ENCODE measurements around the gene KRTAP4-1.
"Not testable (repeated sequence)": the region's sequence is repeated elsewhere in the genome, so short reads cannot be mapped to it uniquely, and the experiment has no call there.

The KRTAP4-1 gene

DNA sequence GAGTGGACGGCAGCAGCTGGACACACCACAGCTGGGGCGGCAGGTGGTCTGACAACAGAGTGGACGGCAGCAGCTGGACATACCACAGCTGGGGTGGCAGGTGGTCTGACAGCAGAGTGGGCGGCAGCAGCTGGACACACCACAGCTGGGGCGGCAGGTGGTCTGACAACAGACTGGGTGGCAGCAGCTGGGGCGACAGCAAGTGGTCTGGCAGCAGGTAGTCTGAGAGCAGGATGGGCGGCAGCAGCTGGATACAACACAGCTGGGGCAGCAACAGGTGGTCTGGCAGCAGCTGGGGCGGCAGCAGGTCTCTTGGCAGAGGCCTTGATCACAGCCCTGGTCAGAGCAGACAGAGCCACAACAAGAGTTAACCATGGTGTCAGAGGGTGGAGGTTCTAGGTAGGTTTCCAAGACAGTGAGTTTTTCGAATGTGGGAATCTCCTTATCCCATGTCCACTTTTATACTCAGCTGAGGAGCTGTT lies at the start of gene KRTAP4-1:
Gene KRTAP4-1 (minus strand): TSS at position 432 of the 482 bp plus-strand sequence. CDS start 57 bp downstream, at position 375.
- no peak for DNase-seq

DNA sequence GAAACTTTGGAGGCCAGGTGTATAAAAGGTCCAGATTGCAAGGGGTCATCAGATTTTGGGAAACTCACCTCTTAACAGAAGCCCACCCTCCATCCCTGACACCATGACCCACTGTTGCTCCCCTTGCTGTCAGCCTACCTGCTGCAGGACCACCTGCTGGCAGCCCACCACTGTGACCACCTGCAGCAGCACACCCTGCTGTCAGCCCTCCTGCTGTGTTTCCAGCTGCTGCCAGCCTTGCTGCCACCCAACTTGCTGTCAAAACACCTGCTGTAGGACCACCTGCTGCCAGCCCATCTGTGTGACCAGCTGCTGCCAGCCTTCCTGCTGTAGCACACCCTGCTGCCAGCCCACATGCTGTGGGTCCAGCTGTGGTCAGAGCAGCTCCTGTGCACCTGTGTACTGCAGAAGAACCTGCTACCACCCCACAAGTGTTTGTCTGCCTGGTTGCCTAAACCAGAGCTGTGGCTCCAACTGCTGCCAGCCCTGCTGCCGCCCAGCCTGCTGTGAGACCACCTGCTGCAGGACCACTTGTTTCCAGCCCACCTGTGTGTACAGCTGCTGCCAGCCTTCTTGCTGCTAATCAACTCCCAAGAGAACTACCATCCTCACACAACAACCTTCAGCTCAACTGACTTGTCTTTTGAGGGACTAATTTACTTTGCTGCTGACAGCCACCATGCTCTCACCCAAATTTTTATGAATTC lies 47.8 kb upstream of the KRTAP4-1 start, which contains the start of gene KRTAP9-3:
Gene KRTAP9-3 (plus strand): TSS at position 51 of the 707 bp plus-strand sequence. CDS start 53 bp downstream, at position 104.
- DNase-seq: not testable (repeated sequence)

DNA sequence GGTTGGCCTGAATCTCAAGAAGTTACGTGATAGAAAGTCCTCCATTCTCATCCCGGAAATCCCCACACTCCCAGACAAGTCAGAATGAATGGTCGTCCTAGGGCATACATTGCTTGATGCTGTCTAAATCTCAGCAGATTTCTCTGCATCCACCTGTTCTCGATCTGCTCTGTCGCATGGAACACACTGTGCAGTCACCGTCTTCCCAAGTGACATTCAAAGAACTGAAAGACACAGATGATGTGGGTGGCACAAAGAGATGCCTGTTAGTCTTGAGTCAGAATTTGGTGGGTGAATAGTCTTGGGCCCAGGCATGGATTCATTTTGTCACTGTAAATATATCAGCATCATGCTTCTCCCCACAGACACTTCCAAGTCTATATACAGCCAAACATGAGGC lies 47.0 kb upstream of the KRTAP4-1 start:
- DNase-seq: no peak

DNA sequence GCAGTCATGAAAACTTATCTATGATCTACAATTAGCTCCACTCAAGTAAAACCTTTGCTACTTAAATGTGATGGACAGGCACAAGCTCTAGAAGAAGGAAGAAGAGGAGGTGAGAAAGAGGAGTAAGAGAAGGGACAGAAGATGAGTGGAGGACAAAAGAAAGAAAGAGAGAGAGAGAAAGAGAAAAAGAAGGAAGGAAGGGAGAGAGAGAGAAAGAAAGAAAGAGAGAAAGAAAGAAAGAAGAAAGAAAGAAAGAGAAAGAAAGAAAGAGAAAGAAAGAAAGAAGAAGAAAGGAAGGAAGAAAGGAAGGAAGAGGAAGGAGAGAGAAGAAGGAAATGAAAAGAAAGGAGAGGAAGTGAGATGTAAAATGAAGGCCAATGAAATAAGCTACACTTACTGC lies 45.4 kb upstream of the KRTAP4-1 start:
- no peak for DNase-seq

DNA sequence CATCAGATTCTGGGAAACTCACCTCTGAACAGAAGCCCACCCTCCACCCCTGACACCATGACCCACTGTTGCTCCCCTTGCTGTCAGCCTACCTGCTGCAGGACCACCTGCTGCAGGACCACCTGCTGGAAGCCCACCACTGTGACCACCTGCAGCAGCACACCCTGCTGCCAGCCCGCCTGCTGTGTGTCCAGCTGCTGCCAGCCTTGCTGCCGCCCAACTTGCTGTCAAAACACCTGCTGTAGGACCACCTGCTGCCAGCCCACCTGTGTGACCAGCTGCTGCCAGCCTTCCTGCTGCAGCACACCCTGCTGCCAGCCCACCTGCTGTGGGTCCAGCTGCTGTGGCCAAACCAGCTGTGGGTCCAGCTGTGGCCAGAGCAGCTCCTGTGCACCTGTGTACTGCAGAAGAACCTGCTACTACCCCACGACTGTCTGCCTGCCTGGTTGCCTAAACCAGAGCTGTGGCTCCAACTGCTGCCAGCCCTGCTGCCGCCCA lies 41.9 kb upstream of the KRTAP4-1 start, which contains the start of gene KRTAP9-2:
Gene KRTAP9-2 (plus strand): TSS at position 51 of the 498 bp plus-strand sequence. CDS start 7 bp downstream, at position 58.
- DNase-seq: not testable (repeated sequence)

DNA sequence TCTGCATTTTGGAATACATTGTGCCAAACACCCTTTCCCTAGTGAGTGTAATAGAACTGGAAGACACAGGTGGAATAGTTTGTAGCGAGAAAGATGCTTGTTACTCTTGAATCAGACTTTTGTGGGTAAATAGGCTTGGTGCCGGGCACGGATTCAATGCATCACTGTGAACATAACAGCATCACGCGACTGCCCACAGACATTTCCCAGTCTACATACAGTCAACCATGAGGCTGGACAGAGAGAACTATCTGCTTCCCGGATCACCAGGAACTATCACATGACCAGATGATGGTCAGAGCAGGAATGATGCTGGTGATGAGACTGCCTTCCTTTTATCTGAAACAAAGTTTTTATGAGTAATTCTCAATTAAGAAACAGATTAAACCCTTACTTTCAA lies 41.3 kb upstream of the KRTAP4-1 start:
- DNase-seq: no peak

DNA sequence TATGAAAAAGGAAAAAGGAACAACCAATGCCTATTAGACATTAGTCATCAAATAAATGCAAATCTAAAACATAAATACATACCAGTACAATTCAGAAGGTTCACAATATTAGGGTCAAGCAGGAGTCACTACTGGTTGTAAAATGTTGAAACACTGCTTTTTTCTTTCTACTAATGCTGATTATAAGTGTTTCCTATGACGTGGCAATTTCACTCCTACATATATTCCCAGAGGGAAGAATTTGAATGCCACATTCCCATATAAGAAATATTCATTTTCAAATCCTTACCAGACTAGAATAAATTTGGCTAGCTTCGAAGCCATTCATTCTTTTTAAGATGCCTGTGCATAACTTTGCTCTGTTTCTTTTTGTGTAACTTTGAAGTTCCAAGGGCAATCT lies 39.1 kb upstream of the KRTAP4-1 start:
- DNase-seq: no peak

DNA sequence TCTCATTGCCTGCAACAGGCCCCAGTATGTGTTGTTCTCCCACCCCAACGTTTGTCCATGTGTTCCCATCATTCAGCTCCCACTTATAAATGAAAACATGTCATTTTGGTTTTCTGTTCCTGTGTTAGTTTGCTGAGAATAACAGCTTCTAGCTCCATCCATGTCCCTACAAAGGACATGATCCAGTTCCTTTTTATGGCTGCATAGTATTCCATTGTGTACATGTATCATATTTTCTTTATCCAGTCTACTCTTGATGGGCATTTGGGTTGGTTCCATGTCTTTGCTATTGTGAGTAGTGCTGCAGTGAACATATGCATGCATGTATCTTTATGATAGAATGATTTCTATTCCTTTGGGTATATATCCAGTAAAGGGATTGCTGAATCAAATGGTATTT lies 31.0 kb upstream of the KRTAP4-1 start:
- no peak for DNase-seq

DNA sequence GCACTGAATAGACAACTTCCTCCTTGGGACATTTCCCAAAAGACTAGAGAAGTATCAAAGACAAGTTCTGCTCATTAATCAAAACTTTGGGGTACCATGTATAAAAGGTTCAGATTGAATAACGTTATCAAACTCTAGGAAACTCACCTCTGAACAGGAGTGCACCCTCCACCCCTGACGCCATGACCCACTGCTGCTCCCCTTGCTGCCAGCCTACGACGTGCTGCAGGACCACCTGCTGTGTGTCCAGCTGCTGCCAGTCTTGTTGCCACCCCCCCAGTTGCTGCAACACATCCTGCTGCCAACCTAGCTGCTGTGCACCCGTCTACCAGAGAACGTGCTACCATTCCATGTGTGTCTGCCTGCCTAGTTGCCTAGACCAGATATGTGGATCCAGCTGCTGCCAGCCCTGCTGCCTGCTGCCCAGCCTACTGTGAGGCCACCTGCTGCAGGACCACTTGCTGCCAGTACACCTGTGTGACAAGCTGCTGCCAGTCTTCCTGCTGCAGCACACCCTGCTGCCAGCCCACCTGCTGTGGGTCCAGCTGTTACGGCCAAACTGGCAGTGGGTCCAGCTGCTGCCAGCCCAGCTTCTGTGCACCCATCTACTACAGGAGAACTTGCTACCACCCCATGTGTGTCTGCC lies 27.9 kb upstream of the KRTAP4-1 start:
- DNase-seq: no peak

DNA sequence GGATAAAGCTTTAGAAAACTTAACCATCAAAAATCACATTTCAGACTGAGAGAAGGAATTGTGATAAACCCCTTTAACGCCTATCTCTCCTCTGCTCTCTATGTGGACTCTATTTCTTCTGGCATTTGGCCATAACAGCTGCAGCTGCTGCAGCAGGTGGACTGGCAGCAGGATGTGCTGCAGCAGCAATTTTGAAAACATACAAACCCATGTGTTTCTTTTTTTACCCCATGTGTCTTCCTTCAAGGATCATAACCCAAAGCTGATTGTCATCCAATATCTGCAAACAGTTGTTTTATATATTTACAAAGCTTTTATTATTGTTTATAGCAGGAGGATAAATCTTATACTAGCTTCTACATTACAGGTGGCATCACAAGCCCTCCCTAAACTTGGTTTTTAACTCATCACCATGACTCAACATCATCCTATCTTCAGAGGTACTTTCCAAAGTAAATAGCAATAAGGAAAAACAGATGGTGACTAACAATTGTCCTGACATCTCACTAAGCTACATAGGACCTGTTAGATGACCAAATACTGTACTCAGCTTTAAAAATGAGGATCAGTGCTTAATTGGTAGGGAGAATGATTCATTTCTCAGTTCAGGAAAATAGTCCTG lies 27.2 kb upstream of the KRTAP4-1 start:
- DNase-seq: no peak

DNA sequence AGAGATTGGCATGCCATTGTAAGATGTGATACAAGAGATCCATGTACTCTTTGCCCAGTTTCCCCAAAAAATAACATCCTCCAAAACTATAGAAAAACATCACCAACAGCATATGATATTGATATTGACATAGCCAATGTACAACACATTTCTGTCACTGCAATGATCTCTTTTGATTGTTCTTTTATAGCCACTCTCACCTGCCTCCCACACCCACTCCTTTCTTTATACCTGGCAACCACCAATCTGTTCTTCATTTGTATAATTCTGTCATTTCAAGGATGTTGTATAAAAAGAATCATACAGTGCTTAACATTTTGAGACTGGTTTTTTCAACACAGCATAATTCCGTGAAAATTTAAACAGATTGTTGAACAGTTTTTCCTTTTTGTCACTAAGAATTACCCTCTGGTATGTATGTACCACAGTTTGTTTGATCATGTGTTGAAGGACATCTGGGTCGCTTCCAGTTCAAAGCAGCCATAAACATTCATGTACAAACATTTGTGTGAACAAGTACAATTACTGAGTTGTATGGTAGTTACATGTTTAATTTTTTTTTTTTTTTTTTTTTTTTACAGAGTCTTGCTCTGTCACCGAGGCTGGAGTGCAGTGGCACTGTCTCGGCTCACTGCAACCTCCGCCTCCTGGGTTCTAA lies 14.8 kb upstream of the KRTAP4-1 start:
- DNase-seq: no peak

DNA sequence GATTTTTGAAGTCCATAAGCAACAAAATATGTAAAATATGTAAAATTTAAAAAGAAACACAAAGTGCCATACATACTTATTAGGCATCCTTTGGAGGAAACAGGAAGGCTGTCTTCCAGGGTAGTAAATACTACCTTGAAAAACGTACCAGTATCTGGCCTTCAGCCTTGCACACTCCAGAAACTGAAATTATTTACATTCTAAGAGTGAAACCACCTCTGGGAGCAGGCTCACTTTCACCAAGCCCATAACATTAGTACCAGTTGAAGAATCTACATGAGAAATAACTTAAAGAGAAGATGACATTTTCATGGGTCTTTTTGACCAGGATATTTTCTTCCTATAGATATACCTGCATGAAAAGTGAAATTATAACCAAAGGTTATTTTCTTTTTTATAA lies 11.4 kb upstream of the KRTAP4-1 start:
- no peak for DNase-seq

DNA sequence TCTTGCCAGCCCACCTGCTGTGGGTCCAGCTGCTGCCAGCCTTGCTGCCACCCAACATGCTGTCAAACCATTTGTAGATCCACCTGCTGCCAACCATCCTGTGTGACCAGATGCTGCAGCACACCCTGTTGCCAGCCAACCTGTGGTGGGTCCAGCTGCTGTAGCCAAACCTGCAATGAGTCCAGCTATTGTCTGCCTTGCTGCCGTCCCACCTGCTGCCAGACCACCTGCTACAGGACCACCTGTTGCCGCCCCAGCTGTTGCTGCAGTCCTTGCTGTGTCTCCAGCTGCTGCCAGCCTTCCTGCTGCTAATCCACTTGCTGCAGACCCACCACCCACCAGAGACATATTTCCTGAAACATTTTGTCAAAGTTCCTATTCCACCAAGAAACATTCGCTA lies 5.6 kb upstream of the KRTAP4-1 start:
- DNase-seq: no peak

DNA sequence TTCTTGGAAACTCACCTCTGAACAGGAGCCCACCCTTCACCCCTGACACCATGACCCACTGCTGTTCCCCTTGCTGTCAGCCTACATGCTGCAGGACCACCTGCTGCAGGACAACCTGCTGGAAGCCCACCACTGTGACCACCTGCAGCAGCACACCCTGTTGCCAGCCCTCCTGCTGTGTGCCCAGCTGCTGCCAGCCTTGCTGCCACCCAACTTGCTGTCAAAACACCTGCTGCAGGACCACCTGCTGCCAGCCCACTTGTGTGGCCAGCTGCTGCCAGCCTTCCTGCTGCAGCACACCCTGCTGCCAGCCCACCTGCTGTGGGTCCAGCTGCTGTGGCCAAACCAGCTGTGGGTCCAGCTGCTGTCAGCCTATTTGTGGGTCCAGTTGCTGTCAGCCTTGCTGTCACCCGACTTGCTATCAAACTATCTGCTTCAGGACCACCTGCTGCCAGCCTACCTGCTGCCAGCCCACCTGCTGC lies 5.2 kb upstream of the KRTAP4-1 start, which contains the start of gene KRTAP9-1:
Gene KRTAP9-1 (plus strand): TSS at position 51 of the 482 bp plus-strand sequence. CDS start 0 bp downstream, at position 51.
- not testable (repeated sequence) for DNase-seq

DNA sequence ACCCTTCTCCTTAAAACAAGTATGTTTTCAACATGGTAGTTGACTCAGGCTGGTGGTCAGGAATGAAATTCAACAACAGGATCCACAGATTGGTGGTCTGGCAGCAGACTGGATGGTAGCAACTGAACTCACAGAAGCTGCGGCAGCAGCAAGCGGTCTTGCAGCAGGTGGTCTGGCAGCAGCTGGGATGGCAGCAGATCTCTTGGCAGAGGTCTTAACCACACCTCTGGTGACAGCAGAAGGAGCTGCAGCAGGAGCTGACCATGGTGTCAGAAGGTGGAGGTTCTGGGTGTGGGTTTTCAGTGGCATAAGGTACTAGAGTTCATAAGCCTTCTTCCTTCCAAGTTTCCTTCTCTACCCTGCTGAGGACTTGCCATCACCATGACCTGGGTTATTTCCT lies 2.2 kb upstream of the KRTAP4-1 start:
- DNase-seq: no peak

DNA sequence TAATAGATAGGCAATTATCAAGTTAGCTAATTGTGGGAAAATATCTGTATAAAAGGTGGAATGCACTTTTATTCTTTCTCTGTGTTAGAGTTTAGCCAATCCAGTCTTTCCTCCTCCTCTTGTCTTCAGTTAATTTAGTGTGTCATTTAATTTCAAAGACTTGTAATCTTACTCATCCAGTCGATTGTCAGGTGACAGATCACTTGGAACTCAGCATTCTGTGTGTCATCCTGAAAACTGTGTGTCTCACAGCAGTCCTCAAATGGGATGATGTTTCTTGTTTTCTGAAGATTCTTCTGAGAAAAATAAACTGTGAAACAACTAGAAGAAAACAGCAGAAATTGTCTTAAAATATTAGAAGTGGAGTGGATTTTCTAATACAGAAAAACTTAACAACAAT lies 290 bp upstream of the KRTAP4-1 start:
- DNase-seq: no peak

DNA sequence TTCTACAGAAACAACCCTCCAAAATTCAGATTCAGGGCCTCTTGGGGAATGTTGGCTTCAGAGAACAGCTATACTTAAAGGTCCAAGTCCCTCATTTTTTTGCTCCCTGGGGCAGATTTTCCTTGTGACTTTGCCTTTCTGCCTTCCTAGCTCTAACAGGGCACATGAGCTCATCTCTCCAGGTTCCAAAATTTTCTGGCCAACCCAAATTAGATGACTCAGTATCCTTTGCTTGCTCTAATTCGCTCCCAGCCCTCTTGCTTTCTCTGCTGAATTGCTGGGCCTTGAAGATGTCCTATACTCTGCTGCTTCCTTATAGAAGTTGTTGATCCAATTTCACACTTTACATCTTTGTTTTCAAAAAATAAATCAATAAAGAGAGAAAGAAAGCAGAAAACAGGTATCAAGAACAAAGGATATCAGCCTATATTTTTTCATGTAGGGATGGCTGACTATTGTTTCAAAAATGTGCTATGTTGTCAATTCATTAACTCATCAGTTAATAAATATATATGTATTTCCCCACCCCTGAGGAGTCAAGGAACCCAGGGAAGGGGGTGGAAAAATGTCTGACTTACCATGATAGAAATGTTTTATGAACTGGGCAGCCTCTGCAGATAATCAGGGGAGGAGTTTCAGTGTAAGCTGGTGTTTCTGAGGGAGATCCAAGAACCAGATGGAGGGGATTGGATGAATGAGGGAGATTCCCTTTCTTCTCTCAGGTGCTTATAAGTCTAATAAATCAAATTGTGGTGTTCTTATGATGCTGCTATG lies 5.7 kb downstream of the KRTAP4-1 start:
- DNase-seq: no peak

DNA sequence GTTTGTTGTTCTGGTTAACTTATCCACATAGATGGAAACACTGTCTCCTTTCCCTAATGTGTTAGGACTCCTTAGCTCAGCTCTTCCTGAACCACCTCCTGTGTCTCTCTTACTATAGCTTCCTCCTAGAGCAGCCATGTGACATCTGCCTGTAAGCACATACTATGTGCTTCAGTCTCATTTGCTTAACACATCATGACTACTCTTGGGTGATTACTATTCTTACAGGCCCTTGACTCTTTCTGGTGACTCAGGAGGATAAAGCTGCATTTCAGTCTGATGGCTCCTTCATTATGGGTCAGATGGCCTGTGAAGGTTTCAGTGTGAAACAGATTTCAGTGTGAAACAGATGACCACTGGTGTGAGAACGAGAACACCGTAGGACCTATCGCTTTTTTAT lies 6.4 kb downstream of the KRTAP4-1 start:
- no peak for DNase-seq

DNA sequence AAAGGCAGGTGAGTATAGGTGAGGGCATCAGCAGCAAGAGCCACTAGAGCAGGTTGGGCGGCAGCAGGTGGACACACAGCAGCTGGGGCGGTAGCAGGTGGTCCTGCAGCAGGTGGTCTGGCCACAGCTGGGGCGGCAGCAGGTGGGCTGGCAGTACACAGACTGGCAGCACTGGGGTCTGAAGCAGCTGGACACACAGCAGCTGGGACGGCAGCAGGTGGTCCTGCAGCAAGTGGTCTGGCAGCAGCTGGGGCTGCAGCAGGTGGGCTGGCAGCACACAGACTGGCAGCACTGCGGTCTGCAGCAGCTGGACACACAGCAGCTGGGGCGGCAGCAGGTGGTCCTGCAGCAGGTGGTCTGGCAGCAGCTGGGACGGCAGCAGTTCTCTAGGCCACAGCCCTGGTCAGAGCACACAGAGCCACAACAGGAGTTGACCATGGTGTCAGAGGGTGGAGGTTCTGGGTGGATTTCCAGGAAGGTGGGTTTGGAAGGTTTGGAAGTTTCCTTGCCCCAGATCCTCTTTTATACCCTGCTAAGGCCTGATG lies 6.9 kb downstream of the KRTAP4-1 start, which contains the start of gene KRTAP4-2:
Gene KRTAP4-2 (minus strand): TSS at position 495 of the 545 bp plus-strand sequence. CDS start 57 bp downstream, at position 438.
- DNase-seq: no peak

DNA sequence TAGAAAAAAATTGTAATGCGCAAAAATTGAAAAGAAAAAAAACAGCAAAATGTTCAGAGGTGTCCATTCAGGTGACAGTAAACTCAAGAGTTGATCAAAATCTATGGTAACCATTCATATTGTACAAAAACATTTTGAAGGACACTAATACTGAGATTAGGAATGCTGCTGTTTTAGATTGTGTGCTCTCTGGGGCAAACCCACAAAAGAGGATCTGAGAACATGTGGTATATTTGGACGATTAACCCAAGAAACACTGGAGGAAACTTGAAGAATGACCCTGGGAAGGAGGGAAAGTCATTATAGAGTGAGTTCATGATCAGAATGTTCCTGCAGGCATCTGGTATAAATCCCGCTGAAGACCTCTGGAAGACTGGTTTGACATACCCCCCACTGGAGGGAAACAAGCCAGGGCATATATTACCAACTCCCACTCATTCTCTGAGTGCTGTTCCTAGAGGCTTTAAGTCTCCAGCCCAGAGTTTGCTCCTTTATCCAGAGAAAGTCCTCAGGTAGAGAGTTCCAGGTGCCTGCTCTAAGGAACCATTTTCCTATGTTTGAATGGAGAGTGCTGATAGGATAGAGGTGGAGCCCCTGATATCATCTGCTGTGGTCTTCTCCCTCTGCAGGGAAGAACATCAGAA lies 7.8 kb downstream of the KRTAP4-1 start:
- DNase-seq: no peak

DNA sequence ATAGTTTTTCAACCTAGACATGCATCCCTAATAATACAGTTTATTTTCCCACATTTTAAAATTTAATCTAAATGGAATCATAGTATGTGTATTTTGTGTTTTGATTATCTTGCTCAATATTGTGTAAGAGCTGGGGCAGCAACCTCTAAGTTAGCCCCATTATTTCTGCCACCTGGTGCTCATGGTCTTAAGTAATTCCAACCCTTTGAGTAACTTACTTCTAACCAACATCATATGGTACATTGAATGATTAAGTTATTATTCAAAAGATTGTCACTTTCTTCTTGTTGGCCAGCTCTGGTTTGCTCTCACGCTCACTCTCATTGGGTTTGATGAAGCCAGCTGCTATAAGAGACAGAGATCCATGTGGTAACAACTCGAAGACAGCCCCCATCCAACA lies 12.8 kb downstream of the KRTAP4-1 start:
- no peak for DNase-seq

All from stimulated activated CD4-positive, alpha-beta T cell treated with anti-CD3 and anti-CD28 coated beads, Interleukin-1b, Interleukin-23, amount 100 ng/mL, for 48 hours (primary cell).